K562 (cell line): ENCODE measurements around the gene MED15. TPM values are rescaled to one million over a fixed set of nuclear protein-coding genes. Genes with fewer than 3 reads are reported as not detected.

Experiments used
- ARHGAP35 ChIP-seq: fragments of 450-650 bp; IDR thresholded peaks from 2 replicates; pipeline ENCODE4 v1.6.1; 2018; ENCODE audit not compliant: partially characterized antibody
- CBX2 ChIP-seq: fragments of 200-600 bp; sonication (generic); IDR thresholded peaks from one replicate; pipeline ENCODE4 v1.6.1; 2012; ENCODE audit warnings: mild to moderate bottlenecking, low read length, inconsistent platforms; ENCODE audit not compliant: insufficient read depth, poor library complexity, severe bottlenecking
- CXXC5 ChIP-seq: fragments of 250-450 bp; sonication (Bioruptor Pico); IDR thresholded peaks from 2 replicates; pipeline ENCODE4 v1.8.0; 2022; ENCODE audit warnings: inconsistent platforms, mild to moderate bottlenecking, moderate library complexity
- GATA2 ChIP-seq: sonication (generic); formaldehyde crosslinking; IDR thresholded peaks from 2 replicates; pipeline ENCODE4 v1.4.0; 2020; ENCODE audit warnings: mild to moderate bottlenecking, missing genetic modification reagents
- GTF2F1 ChIP-seq: IDR thresholded peaks from 2 replicates; pipeline ENCODE4 v1.6.1; 2011; ENCODE audit warnings: low read depth, low read length, improper control_type of control experiment
- HEY1 ChIP-seq: fragments of 250-450 bp; sonication (Bioruptor Pico); IDR thresholded peaks from 2 replicates; pipeline ENCODE4 v1.5.0; 2020; ENCODE audit warnings: mild to moderate bottlenecking, moderate library complexity, borderline replicate concordance
- HLTF ChIP-seq: fragments of 450-650 bp; IDR thresholded peaks from 2 replicates; pipeline ENCODE4 v1.6.1; 2016
- HMBOX1 ChIP-seq: sonication (generic); IDR thresholded peaks from 2 replicates; pipeline ENCODE4 v1.6.1; 2016
- KDM1A ChIP-seq, 2 experiments: fragments of 450-650 bp; IDR thresholded peaks; 2 replicates each; pipeline ENCODE4 v1.6.1; 2016; ENCODE audit warnings: mild to moderate bottlenecking in 2 of 2
- LARP7 ChIP-seq: fragments of 450-650 bp; IDR thresholded peaks from 2 replicates; pipeline ENCODE4 v1.6.1; 2016
- MBD2 ChIP-seq: sonication (generic); IDR thresholded peaks from 2 replicates; pipeline ENCODE4 v1.6.1; 2016; ENCODE audit warnings: low read depth, borderline replicate concordance
- PHF20 ChIP-seq: fragments of 450-650 bp; IDR thresholded peaks from 2 replicates; pipeline ENCODE4 v1.6.1; 2018; ENCODE audit not compliant: partially characterized antibody
- SIX5 ChIP-seq, 2 experiments: IDR thresholded peaks; 2 replicates each; pipeline ENCODE4 v1.6.1; 2011; ENCODE audit warnings: low read length in 2 of 2, borderline replicate concordance in 1 of 2, low read depth in 1 of 2, mild to moderate bottlenecking in 1 of 2, moderate library complexity in 1 of 2; ENCODE audit not compliant: insufficient read depth in 1 of 2
- SNRNP70 ChIP-seq: fragments of 200-400 bp; formaldehyde crosslinking; optimal IDR thresholded peaks from 2 replicates; pipeline ENCODE3; 2017; ENCODE audit warnings: low read depth, low read length
- SREBF2 ChIP-seq: sonication (generic); formaldehyde crosslinking; IDR thresholded peaks from 2 replicates; pipeline ENCODE4 v1.4.0; 2020; ENCODE audit warnings: mild to moderate bottlenecking, missing genetic modification reagents
- THRB ChIP-seq: fragments of 450-650 bp; formaldehyde crosslinking; conservative IDR thresholded peaks from 2 replicates; pipeline ENCODE4 v1.4.0; 2022; ENCODE audit warnings: mild to moderate bottlenecking, missing genetic modification characterization
- WHSC1 ChIP-seq: IDR thresholded peaks from one replicate; pipeline ENCODE4 v1.6.1; 2012; ENCODE audit warnings: low read length, control low read depth, inconsistent platforms
- XRCC4 ChIP-seq: IDR thresholded peaks from one replicate; pipeline ENCODE4 v1.6.1; 2011; ENCODE audit not compliant: insufficient read depth, insufficient read length; ENCODE audit errors: extremely low read depth
- ZBTB33 ChIP-seq: sonication (generic); formaldehyde crosslinking; IDR thresholded peaks from 2 replicates; pipeline ENCODE4 v1.8.1; 2023; ENCODE audit warnings: mild to moderate bottlenecking, missing genetic modification reagents
- ZNF12 ChIP-seq: sonication (generic); formaldehyde crosslinking; IDR thresholded peaks from 2 replicates; pipeline ENCODE4 v1.4.0; 2020; ENCODE audit warnings: mild to moderate bottlenecking, missing genetic modification reagents
- ZNF143 ChIP-seq: sonication (generic); formaldehyde crosslinking; IDR thresholded peaks from 2 replicates; pipeline ENCODE4 v1.9.0; 2022; ENCODE audit warnings: mild to moderate bottlenecking, missing genetic modification reagents
- ZNF282 ChIP-seq: sonication (generic); formaldehyde crosslinking; IDR thresholded peaks from 2 replicates; pipeline ENCODE4 v1.8.1; 2023; ENCODE audit warnings: missing genetic modification reagents
- ZNF644 ChIP-seq: fragments of 200-800 bp; sonication (Bioruptor generic); IDR thresholded peaks from 2 replicates; pipeline ENCODE4 v1.6.1; 2016; ENCODE audit warnings: low read depth, missing genetic modification characterization, missing compliant biosample characterization
- ZNF785 ChIP-seq: fragments of 250-450 bp; sonication (Bioruptor Pico); IDR thresholded peaks from 2 replicates; pipeline ENCODE4 v1.4.0; 2020; ENCODE audit warnings: mild to moderate bottlenecking
- ZSCAN29 ChIP-seq: fragments of 450-650 bp; IDR thresholded peaks from 2 replicates; pipeline ENCODE4 v1.6.1; 2017
- polyA plus RNA-seq, 8 experiments: library from polyadenylated mRNA; depleted of rRNA in 4 of 8; stranded (reverse) in 5 of 8; unstranded in 3 of 8; fragments of >200 nt; fragmentation: Nextera tagmentation in 2 of 8; fragmentation: Illumina TruSeq in 1 of 8; extraction: Ambion mirVana in 2 of 8; extraction: Trizol in 1 of 8; gene quantifications; 2 replicates each; pipeline versions ENCODE4 v1.2.1 to v1.2.3, GENCODE V29; 2011 to 2014; ENCODE audit warnings: inconsistent platforms in 1 of 8, missing spikeins in 1 of 8
- total RNA-seq, 7 experiments: library from RNA; depleted of rRNA in 6 of 7; stranded (reverse); fragments of >200 nt in 6 of 7; fragmentation: Illumina TruSeq in 2 of 7; extraction: Trizol in 2 of 7; gene quantifications; 2 replicates each; pipeline versions ENCODE4 v1.2.1 to v1.2.3, GENCODE V29; 2011 to 2021; ENCODE audit warnings: low replicate concordance in 1 of 7
- TF ChIP-seq, protein P1 (sequence below): sonication (generic); formaldehyde crosslinking; IDR thresholded peaks from 2 replicates; pipeline ENCODE4 v1.8.0; 2022; ENCODE audit warnings: mild to moderate bottlenecking, missing genetic modification reagents

The MED15 gene
- total and polyA plus RNA-seq, 9 of the 15 experiments (the other 6 are each of a cell fraction or from before 2014, with no cell fraction given), result 4.0 to 271 (median 60.1) TPM

- TF ChIP-seq ZBTB33 (CRISPR knock-in tag) (no peak), SIX5 (IDR thresholded peaks at IDR 0.05; ENCODE audit: borderline replicate concordance in 1 of 2, insufficient read depth in 1 of 2, low read depth in 1 of 2, low read length in 2 of 2) (0 out of 4 replicates have a peak, but pooled peaks of 1 of the 2 experiments have one; percentile 1), HEY1 (CRISPR knock-in tag) (no peak), SNRNP70 (no peak), HLTF (no peak), ZNF12 (CRISPR knock-in tag) (peak; percentile 72; the same call in 1 of the 2 replicates), KDM1A (IDR thresholded peaks at IDR 0.05) (no peak), ZNF143 (CRISPR knock-in tag) (peak; percentile 55), PHF20 (no peak), ZNF282 (CRISPR knock-in tag) (no peak), ZSCAN29 (no peak), LARP7 (no peak), HMBOX1 (no peak), ZNF785 (CRISPR knock-in tag) (no peak), GATA2 (CRISPR knock-in tag) (peak; percentile 56), ZNF644 (tag) (no peak), MBD2 (no peak), CBX2 (no peak), WHSC1 (peak; percentile 48), ARHGAP35 (no peak), GTF2F1 (no peak), THRB (no peak), SREBF2 (CRISPR knock-in tag) (no peak), CXXC5 (no peak), XRCC4 (no peak)
- TF ChIP-seq, protein P1, sequence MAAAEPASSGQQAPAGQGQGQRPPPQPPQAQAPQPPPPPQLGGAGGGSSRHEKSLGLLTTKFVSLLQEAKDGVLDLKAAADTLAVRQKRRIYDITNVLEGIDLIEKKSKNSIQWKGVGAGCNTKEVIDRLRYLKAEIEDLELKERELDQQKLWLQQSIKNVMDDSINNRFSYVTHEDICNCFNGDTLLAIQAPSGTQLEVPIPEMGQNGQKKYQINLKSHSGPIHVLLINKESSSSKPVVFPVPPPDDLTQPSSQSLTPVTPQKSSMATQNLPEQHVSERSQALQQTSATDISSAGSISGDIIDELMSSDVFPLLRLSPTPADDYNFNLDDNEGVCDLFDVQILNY, result 0 out of 2 replicates have a peak, but pooled peaks have one; percentile 71
These were observed 64.9 kb downstream of the MED15 start (continued) for GRCh38 chr22:20572132-20572802.
